VCaP (cell line): ENCODE results near the gene CWC27.

Experiments used
- H3K27ac ChIP-seq: fragments of 450-650 bp; 2 replicates; pipeline ENCODE4 v1.5.1; 2017
- CTCF ChIP-seq: fragments of 450-650 bp; conservative IDR thresholded peaks from 2 replicates; pipeline ENCODE4 v1.5.1; 2017; ENCODE audit warnings: mild to moderate bottlenecking, moderate library complexity

The CWC27 gene

DNA sequence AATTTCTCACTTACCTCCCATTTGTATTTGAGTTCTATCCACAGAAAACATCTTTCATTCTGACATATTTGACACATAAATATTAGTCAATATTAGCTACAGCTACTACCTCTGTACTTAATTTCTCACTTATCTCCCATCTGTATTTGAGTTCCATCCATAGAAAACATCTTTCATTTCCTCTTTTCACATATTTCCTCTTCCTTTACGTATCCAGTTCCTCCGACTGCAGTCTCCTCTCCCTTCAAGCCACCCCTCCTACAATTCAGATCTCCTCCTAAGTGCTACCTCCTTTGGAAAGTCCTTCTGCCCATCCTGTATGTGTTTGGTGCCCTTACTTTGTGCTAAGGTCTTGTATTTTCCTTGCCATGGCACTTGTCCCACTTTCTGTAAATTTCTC is 1.8 kb upstream of the CWC27 start:
- H3K27ac ChIP-seq = no peak overlapping the region
- TF ChIP-seq CTCF = no peak

DNA sequence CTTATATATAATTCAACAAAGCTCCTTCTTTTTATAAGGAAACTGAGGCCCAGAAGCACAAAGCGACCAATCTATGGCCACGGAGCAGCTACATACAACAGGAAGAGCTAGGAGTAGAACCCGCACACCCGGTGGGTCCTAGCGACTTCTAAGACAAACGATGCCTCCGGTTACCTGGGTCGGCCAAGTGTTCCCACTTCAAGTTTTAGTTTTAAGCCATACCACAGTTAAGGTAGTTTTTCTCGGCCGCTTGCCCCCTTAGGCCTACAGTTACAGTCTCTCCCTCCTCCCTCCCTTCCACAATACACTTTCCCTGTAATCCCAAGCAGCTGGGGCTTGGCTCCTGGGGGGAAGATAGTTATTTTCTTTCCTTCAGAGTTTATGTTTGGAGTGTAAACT is 772 bp upstream of the CWC27 start:
- H3K27ac ChIP-seq = peak overlapping the region; percentile 81
- no peak for TF ChIP-seq CTCF

GRCh38 chr5:64769855-64770254 is 1.1 kb downstream of the CWC27 start:
- no peak for TF ChIP-seq CTCF
- H3K27ac ChIP-seq = no peak overlapping the region

DNA sequence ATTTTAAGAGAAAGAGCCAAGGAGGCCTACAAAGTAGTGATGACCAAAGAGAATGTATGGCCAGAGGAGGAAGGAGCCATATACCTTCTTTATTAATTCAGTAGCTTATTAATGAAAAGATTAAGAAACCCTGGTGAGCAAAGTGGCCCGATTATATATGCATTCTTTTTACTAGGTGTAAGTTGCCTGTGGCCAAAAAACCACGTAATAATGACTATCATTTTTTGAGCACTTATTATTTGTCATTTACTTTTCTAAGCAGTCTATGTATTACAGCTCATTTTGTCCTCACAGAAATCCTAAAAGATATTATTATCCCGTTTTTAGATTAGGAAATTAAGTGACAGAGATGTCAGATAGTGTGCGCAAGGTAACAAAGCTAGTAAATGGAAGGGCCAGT is 3.0 kb downstream of the CWC27 start:
- TF ChIP-seq CTCF = no peak
- H3K27ac ChIP-seq = no peak overlapping the region

DNA sequence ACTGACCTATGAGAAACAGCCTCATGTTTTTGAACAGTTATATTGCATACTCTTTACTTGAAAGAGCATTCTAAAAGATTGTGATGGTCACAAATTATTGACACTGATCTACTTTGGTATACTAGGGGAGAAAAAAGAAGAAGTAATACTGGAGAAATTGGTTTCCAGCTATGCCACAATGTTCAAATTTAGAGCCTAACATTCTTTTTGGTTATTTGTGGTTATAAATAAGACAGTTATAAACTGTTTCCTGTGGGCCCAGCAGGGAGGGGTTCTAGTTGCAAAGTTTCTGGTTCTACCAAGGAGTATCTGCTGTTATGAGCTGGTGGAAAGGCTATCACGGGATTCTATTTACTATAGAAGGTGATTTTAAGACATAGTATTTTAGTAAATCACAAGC is 4.8 kb downstream of the CWC27 start:
- no peak overlapping the region for H3K27ac ChIP-seq
- no peak for TF ChIP-seq CTCF

- no peak overlapping the region for H3K27ac ChIP-seq
- no peak for TF ChIP-seq CTCF
Measured at GRCh38 chr5:64775291-64775690, 6.6 kb downstream of the CWC27 start.

DNA sequence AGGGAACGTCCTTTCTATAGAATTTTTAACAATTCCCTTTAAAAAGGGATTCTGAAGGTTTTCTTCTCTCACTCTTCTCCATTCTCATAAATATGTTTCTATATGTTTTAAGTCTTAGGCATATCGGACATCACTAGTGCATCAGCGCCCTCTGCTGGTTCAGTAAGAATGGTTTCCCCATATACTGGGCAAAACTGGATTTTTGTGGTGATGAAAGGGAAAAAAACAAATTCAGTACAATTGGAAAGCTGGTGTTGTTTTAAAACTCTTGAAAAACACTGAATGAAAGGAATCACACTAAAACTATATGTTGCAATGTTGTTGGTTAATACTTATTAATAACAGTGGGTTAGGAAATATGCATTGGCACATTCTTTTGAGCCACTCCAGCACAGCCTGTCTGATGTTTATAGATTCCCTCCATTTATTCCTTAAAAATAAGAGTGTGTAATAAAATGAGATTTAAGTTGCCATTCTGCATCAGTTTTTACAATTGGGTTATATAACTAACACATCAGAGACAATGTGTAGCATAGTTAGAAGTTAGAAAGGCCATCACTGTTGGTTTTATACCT is 15.8 kb downstream of the CWC27 start:
- TF ChIP-seq CTCF = peak; percentile 73

More for the DNA sequence above, 15.8 kb downstream of the CWC27 start:
- no peak overlapping the region for H3K27ac ChIP-seq
